Stomach (tissue), 9 donors: ENCODE measurements around the gene CMTR1. TPM values are rescaled to one million over a fixed set of nuclear protein-coding genes. Genes with fewer than 3 reads are reported as not detected.

ENCODE experiments used
- DNase-seq, 2 donors: peaks; one replicate each; pipeline versions ENCODE4 v3.0.0 to v3.0.0-alpha.2; 2013 to 2019
- H3K27ac ChIP-seq, 5 donors: fragments of 200-600 bp in 4 of 5; sonication (generic) in 4 of 5; one replicate each; pipeline ENCODE4 v1.5.1; 2013 to 2019; ENCODE audit warnings: mild to moderate bottlenecking in 1 of 5, moderate library complexity in 1 of 5
- H3K27me3 ChIP-seq, 3 donors: fragments of 200-600 bp; sonication (generic); one replicate each; pipeline ENCODE4 v1.5.1; 2017 to 2019; ENCODE audit warnings: mixed run types in 1 of 3
- H3K36me3 ChIP-seq, 4 donors: fragments of 200-600 bp; sonication (generic); 1 replicate in 3 of 4; 2 replicates in 1 of 4; pipeline ENCODE4 v1.5.1; 2016 to 2019
- H3K4me1 ChIP-seq, 4 donors: fragments of 200-600 bp; sonication (generic); one replicate each; pipeline ENCODE4 v1.5.1; 2016 to 2019
- H3K4me3 ChIP-seq, 4 donors: fragments of 200-600 bp; sonication (generic) in 3 of 4; one replicate each; pipeline ENCODE4 v1.5.1; 2016 to 2019; ENCODE audit warnings: mild to moderate bottlenecking in 1 of 4
- H3K9me3 ChIP-seq, 4 donors: fragments of 200-600 bp; sonication (generic); one replicate each; pipeline ENCODE4 v1.5.1; 2016 to 2019
- EP300 ChIP-seq: sonication (generic); formaldehyde crosslinking; IDR thresholded peaks from one replicate; pipeline ENCODE4 v1.6.1; 2017; ENCODE audit warnings: antibody characterized with exemption
- POLR2A ChIP-seq, 4 donors: fragments of 450-650 bp; IDR thresholded peaks; one replicate each; pipeline ENCODE4 v1.6.1; 2016; ENCODE audit warnings: antibody characterized with exemption in 4 of 4, control low read depth in 2 of 4, mild to moderate bottlenecking in 1 of 4, moderate library complexity in 1 of 4
- POLR2AphosphoS5 ChIP-seq, 3 donors: sonication (generic); formaldehyde crosslinking; IDR thresholded peaks; one replicate each; pipeline ENCODE4 v1.6.1; 2016; ENCODE audit warnings: antibody characterized with exemption in 3 of 3
- WGBS, 5 donors: extraction: QIAGEN DNeasy Blood & Tissue Kit in 3 of 5; methylation state at CpG; one replicate each; pipeline versions ENCODE4 v1.1.5 to v1.1.7; 2013 to 2018; 5-methylcytosine and 5-hydroxymethylcytosine counted together
- intact Hi-C: fragments of 100-400 bp; cut with DNase I; formaldehyde crosslinking; loops from one replicate; pipeline ENCODE4 v1.15.1; 2023; ENCODE audit warnings: low total_unique reads
- polyA plus RNA-seq, 3 donors: library from polyadenylated mRNA; stranded (reverse); fragments of 200-250 nt; gene quantifications; one replicate each; pipeline ENCODE4 v1.2.3, GENCODE V29; 2013
- total RNA-seq, 5 donors: library from RNA; depleted of rRNA; stranded (reverse); fragments of >200 nt; gene quantifications; one replicate each; pipeline versions ENCODE4 v1.1.0 to v1.2.3, GENCODE V29; 2014 to 2016
- TF ChIP-seq, protein P1 (sequence below), 7 experiments: fragments of 450-650 bp in 4 of 7; fragments of 200-600 bp in 3 of 7; sonication (generic) in 3 of 7; IDR thresholded peaks; one replicate each; pipeline ENCODE4 v1.5.1; 2016 to 2019; ENCODE audit warnings: antibody characterized with exemption in 7 of 7, control low read depth in 2 of 7, mild to moderate bottlenecking in 1 of 7
- donor health status: healthy with polysubstance abuse.
- donor health status: Bipolar disorder and iron deficiency.
- donor health status: healthy.

The CMTR1 gene
- total and polyA plus RNA-seq, 8 donors = 6.3 to 145 (median 24.5) TPM

DNA sequence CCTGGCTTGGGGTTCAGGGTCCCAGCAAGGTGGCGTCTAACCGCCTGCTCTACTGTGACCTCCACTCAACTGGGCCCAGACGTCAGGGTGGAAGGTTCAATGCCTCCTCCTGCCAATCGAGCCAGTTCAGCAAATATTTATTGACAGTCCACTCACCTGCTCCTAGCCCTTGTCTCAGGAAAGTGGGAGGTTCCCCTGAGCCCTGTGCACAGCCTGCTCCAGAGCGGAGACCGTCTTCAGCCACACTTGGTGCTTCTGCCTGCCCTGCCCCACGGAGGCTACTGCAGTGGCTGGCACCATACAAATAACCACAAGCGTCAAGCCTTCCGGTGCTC lies 60.6 kb downstream of the CMTR1 start:
- intact Hi-C loops = no loop called here
- H3K27ac ChIP-seq = no peak overlapping the region
- TF ChIP-seq POLR2A (IDR thresholded peaks at IDR 0.05) = no peak
- TF ChIP-seq POLR2AphosphoS5 (IDR thresholded peaks at IDR 0.05) = no peak

GRCh38 chr6:37495244-37495934 lies 62.4 kb downstream of the CMTR1 start:
- no peaks in the 10 kb centered on the region for H3K36me3 ChIP-seq
- TF ChIP-seq, protein P1, sequence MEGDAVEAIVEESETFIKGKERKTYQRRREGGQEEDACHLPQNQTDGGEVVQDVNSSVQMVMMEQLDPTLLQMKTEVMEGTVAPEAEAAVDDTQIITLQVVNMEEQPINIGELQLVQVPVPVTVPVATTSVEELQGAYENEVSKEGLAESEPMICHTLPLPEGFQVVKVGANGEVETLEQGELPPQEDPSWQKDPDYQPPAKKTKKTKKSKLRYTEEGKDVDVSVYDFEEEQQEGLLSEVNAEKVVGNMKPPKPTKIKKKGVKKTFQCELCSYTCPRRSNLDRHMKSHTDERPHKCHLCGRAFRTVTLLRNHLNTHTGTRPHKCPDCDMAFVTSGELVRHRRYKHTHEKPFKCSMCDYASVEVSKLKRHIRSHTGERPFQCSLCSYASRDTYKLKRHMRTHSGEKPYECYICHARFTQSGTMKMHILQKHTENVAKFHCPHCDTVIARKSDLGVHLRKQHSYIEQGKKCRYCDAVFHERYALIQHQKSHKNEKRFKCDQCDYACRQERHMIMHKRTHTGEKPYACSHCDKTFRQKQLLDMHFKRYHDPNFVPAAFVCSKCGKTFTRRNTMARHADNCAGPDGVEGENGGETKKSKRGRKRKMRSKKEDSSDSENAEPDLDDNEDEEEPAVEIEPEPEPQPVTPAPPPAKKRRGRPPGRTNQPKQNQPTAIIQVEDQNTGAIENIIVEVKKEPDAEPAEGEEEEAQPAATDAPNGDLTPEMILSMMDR (IDR thresholded peaks at IDR 0.05) = no peak
- TF ChIP-seq POLR2A (IDR thresholded peaks at IDR 0.05) = no peak
- TF ChIP-seq POLR2AphosphoS5 (IDR thresholded peaks at IDR 0.05) = no peak
- TF ChIP-seq EP300 = no peak
- H3K4me3 ChIP-seq = no peak overlapping the region
- H3K27ac ChIP-seq = no peak overlapping the region
- intact Hi-C loops = no loop called here
- 79 to 83% (median 81%) methylated on average over 4 of the region's 4 CpGs for WGBS, 5 donors
- no peaks in the 10 kb centered on the region for H3K27me3 ChIP-seq
- DNase-seq = no peak
- H3K9me3 ChIP-seq = no peaks in the 10 kb centered on the region
- H3K4me1 ChIP-seq = peaks cover 10 to 45% (median 24%) of the 10 kb centered on the region in 4 donors

More for the DNA sequence above, 60.6 kb downstream of the CMTR1 start:
- H3K9me3 ChIP-seq = no peaks in the 10 kb centered on the region
- H3K36me3 ChIP-seq = no peaks in the 10 kb centered on the region
- DNase-seq = no peak
- no peak overlapping the region for H3K4me3 ChIP-seq
- H3K4me1 ChIP-seq = peaks cover 3 to 47% (median 15%) of the 10 kb centered on the region in 4 donors
- H3K27me3 ChIP-seq = no peaks in the 10 kb centered on the region
- WGBS, 5 donors = 59 to 80% (median 72%) methylated on average over 5 to 9 of the region's 9 CpGs

GRCh38 chr6:37496951-37497885 lies 64.2 kb downstream of the CMTR1 start:
- intact Hi-C loops = no loop called here
- DNase-seq = no peak
- Histone ChIP-seq H3K27ac (no peak overlapping the region), H3K9me3 (no peaks in the 10 kb centered on the region), H3K4me3 (no peak overlapping the region), H3K36me3 (no peaks in the 10 kb centered on the region), H3K27me3 (no peaks in the 10 kb centered on the region), H3K4me1 (peaks cover 11 to 28% (median 19%) of the 10 kb centered on the region in 4 donors)
- no peak for TF ChIP-seq EP300
- TF ChIP-seq, protein P1 (IDR thresholded peaks at IDR 0.05) = no peak
- no peak for TF ChIP-seq POLR2AphosphoS5 (IDR thresholded peaks at IDR 0.05)
- no peak for TF ChIP-seq POLR2A (IDR thresholded peaks at IDR 0.05)
- WGBS, 5 donors = 84 to 93% (median 88%) methylated on average over 13 of the region's 13 CpGs

DNA sequence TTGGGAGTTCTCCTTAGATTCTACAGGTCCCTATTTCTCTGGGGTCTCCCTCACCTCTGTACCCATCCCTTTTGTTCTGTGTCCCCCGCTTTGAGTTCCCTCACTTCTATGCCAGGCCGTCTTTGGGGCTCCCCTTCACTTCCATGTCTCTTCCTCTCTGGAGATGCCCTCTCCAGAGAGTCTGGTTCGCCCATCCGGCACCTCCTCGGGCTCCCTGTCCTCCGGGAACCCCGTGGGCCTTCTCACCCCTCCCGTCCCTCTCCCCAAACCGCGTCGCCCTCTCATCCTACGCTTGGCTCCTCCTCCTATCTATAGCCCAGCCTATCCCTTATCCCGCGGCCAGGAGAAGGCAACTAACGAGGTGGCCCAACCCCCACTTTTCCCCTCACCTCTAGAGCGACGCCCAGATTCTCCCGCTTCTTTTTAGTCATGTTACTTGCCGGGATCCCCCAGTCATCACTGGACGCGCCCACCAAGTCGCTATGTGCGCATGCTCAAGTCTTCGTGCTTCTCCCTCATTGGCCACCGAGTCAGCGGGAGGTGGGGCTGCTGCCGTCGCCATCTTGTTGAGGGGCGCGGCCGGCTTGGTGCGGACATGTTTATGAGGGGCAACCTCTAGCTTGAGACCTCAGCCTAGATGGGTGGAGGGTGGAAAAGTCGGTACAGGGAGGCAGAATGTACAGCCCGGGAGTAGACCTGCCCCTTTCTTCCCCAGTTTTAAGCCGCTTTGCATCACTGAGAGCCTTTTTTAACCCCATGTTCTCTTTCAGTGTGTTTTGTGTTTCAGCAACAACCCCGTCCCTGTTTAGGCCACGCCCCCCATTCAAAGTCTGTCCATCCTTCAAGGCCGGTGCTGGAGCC lies 66.6 kb downstream of the CMTR1 start, which contains the start of gene CCDC167:
Gene CCDC167, minus strand, starts transcription at position 461 of the 861 bp plus-strand sequence. Its CDS starts 30 bp downstream, at position 431.
- H3K27me3 ChIP-seq = no peaks in the 10 kb centered on the region
- WGBS, 5 donors = 1 to 2% (median 1%) methylated on average over 38 of the region's 38 CpGs
- H3K4me1 ChIP-seq = peaks cover 7 to 18% (median 15%) of the 10 kb centered on the region in 4 donors
- DNase-seq = peak; percentile 96 to 98
- peak within 1 kb of the TSS; percentile 69 to 72 (median 70) for H3K4me3 ChIP-seq
- TF ChIP-seq, protein P1 (IDR thresholded peaks at IDR 0.05) = no peak
- TF ChIP-seq POLR2AphosphoS5 (IDR thresholded peaks at IDR 0.05) = peak; percentile 6 to 82 (median 71)
- no peaks in the 10 kb centered on the region for H3K9me3 ChIP-seq
- H3K27ac ChIP-seq = peak within 1 kb of the TSS; percentile 13 to 78 (median 50)
- intact Hi-C loops = no loop called here
- no peaks in the 10 kb centered on the region for H3K36me3 ChIP-seq
